LoVo (cell line): Measurements from ENCODE around the gene PCDHGA6.

Source experiments
- DNase-seq: peaks from one replicate; pipeline ENCODE4 v3.0.0-alpha.2; 2016; ENCODE audit warnings: low spot score

Gene PCDHGA6

GRCh38 chr5:141421489-141421855 lies 47.8 kb downstream of the PCDHGA6 start:
- DNase-seq: no peak

DNA sequence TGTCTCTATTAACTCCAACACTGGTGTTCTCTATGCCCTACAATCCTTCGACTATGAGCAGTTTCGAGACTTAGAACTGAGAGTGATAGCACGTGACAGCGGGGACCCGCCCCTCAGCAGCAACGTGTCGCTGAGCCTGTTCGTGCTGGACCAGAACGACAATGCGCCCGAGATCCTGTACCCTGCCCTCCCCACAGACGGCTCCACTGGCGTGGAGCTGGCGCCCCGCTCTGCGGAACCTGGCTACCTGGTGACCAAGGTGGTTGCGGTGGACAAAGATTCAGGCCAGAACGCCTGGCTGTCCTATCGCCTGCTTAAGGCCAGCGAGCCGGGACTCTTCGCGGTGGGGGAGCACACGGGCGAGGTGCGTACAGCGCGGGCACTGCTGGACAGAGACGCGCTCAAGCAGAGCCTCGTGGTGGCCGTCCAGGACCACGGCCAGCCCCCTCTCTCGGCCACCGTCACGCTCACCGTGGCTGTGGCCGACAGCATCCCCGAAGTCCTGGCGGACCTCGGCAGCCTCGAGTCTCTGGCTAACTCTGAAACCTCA lies 49.1 kb downstream of the PCDHGA6 start:
- DNase-seq: no peak

GRCh38 chr5:141427783-141428426 lies 54.2 kb downstream of the PCDHGA6 start:
- DNase-seq: no peak
